ENCODE results near the gene FHDC1.

The FHDC1 gene

DNA sequence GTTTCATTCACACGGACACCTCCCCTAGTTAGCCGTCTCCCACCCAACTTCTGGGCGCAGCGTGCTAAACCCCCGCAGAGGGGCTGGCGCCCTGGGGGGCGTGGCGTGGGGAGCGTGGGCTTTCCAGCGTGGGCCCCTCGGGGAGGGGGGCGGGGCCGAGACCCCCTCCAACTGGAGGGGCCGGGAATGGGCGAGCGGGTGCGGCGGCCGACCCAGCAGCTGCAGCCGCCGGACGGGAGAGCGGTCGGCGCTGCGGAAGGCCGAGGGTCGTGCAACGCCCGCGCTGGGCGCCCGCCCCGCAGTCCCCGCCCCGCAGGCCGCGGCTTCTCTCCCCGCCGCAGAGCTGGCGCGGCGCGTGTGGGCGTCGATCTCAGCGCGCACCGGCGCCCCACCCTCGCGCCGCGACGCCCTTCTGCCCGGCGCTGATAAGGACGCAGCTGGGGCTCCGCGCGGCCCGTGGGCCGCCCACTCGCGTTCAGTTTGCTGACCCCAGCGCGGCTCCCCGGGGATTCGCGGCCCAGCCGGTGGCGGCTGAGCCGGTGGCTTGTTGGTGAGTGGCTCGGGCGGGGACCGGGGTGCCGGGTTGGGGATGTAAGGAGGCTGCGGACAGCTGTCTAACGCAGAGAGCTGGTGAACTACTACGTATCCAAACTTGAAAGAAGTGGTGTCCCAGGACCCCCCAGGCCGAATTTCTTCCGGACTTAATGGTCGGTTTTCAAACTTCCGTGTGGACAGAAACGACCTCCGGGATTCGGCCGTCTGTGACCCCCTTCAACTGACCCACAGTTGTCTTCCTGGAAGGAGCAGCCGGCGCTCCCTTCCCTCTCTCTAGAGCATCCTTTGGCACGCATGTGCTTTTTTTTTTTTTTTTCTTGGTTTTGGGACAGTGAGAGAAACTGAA is 1.5 kb downstream of the FHDC1 start:
- Histone ChIP-seq H2AFZ (peak overlapping the region; percentile 75), H3K36me3 (ENCODE audit: control insufficient read depth, insufficient read depth, low read length) (no peaks in the 10 kb centered on the region), H3K27ac (peak overlapping the region; percentile 97), H3K4me2 (ENCODE audit: low read length) (peak overlapping the region; percentile 96), H3K27me3 (ENCODE audit: control insufficient read depth, insufficient read depth, low read length) (no peaks in the 10 kb centered on the region), H3K4me1 (peaks cover 4% of the 10 kb centered on the region), H3K4me3 (ENCODE audit: low read depth, low read length) (peak overlapping the region; percentile 85), H3K9me3 (ENCODE audit: control insufficient read depth, low read length) (no peaks in the 10 kb centered on the region), H3K79me2 (peaks cover 9% of the 10 kb centered on the region), H3K9ac (peak overlapping the region; percentile 28)
- TF ChIP-seq, protein P1, sequence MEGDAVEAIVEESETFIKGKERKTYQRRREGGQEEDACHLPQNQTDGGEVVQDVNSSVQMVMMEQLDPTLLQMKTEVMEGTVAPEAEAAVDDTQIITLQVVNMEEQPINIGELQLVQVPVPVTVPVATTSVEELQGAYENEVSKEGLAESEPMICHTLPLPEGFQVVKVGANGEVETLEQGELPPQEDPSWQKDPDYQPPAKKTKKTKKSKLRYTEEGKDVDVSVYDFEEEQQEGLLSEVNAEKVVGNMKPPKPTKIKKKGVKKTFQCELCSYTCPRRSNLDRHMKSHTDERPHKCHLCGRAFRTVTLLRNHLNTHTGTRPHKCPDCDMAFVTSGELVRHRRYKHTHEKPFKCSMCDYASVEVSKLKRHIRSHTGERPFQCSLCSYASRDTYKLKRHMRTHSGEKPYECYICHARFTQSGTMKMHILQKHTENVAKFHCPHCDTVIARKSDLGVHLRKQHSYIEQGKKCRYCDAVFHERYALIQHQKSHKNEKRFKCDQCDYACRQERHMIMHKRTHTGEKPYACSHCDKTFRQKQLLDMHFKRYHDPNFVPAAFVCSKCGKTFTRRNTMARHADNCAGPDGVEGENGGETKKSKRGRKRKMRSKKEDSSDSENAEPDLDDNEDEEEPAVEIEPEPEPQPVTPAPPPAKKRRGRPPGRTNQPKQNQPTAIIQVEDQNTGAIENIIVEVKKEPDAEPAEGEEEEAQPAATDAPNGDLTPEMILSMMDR (IDR thresholded peaks at IDR 0.05) = no peak

DNA sequence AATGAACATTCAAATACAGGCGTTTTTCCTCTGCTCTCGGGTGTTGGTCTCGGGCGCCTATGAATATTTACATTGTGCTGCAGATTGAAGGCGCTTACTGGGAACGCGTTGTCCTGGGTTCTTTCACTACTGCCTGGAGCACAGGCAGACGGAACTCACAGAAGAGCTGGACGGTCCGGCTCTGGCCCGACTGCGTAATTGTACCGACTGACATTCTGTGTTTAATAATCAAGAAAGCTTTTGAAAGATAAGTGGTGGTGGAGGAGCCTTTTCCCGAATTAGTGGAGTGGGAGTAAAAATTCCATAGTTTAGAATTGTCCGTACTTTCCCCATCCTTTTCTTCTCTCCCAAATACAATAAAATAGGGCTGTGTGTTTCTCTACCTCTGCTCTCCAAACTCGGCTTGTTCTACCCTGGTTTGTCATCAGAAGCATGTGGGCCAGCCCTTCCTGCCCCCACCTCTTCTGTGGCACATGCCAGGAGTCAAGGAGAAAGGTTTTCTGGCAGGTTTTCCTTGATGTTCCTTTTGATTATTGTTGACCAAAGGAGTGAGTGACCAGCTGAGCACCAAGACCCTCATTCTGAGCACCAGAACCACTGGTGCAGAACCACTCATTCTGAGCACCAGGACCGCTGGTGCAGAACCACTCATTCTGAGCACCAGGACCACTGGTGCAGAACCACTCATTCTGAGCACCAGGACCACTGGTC is 2.3 kb downstream of the FHDC1 start:
- peak overlapping the region; percentile 85 for H3K4me3 ChIP-seq (ENCODE audit: low read depth, low read length)
- no peak overlapping the region for H2AFZ ChIP-seq
- peak overlapping the region; percentile 96 for H3K4me2 ChIP-seq (ENCODE audit: low read length)
- no peaks in the 10 kb centered on the region for H3K9me3 ChIP-seq (ENCODE audit: control insufficient read depth, low read length)
- H3K27ac ChIP-seq = peak overlapping the region; percentile 97
- H3K27me3 ChIP-seq (ENCODE audit: control insufficient read depth, insufficient read depth, low read length) = no peaks in the 10 kb centered on the region
- H3K9ac ChIP-seq = no peak overlapping the region
- TF ChIP-seq, protein P1 (IDR thresholded peaks at IDR 0.05) = no peak
- H3K79me2 ChIP-seq = peaks cover 9% of the 10 kb centered on the region
- H3K36me3 ChIP-seq (ENCODE audit: control insufficient read depth, insufficient read depth, low read length) = no peaks in the 10 kb centered on the region
- peaks cover 5% of the 10 kb centered on the region for H3K4me1 ChIP-seq

DNA sequence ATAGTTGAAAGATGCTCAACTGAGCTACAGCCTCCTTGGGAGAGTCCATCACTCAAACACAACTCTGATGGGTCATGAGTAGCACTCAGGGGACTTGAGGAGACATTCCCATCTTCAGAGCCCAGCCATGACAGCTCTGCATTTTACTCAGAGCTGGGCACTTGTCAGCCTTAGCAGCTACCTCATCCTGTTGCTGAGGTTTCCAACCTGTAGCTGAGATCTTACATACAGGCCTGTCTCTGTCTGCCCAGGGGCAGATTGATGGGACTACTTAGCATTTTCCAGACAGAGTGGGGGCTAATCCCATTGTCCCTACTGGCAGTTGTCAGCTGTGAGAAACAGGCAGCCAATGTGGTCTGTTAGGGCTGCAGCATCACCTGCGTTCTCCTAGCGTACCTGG is 3.5 kb downstream of the FHDC1 start:
- Histone ChIP-seq H3K79me2 (peaks cover 9% of the 10 kb centered on the region), H3K4me1 (peaks cover 15% of the 10 kb centered on the region), H3K4me2 (ENCODE audit: low read length) (no peak overlapping the region), H3K27ac (no peak overlapping the region), H3K9me3 (ENCODE audit: control insufficient read depth, low read length) (no peaks in the 10 kb centered on the region), H3K9ac (no peak overlapping the region), H3K27me3 (ENCODE audit: control insufficient read depth, insufficient read depth, low read length) (no peaks in the 10 kb centered on the region), H3K4me3 (ENCODE audit: low read depth, low read length) (no peak overlapping the region), H2AFZ (no peak overlapping the region), H3K36me3 (ENCODE audit: control insufficient read depth, insufficient read depth, low read length) (no peaks in the 10 kb centered on the region)
- TF ChIP-seq, protein P1 (IDR thresholded peaks at IDR 0.05) = no peak

DNA sequence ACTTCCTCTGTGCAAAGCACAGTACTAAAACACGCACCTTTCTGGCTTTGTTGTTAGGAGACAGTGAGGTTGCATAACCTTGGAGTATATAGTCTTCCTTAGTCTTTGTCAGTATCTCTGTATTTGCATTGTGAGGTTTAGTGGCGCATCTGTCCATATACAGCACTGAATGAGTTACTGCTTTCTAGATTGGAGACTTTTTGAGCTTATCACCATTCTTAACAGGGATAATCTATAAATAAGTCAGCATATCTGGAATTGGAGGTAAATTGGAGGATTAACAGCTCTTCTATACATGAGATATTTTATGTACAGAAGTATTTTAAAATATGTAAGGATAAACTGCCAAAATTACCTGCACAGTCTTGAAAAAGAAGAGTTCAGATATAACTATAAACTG is 4.3 kb downstream of the FHDC1 start:
- H3K9ac ChIP-seq = no peak overlapping the region
- no peaks in the 10 kb centered on the region for H3K9me3 ChIP-seq (ENCODE audit: control insufficient read depth, low read length)
- H3K27ac ChIP-seq = no peak overlapping the region
- peaks cover 10% of the 10 kb centered on the region for H3K79me2 ChIP-seq
- no peak overlapping the region for H3K4me3 ChIP-seq (ENCODE audit: low read depth, low read length)
- H3K27me3 ChIP-seq (ENCODE audit: control insufficient read depth, insufficient read depth, low read length) = no peaks in the 10 kb centered on the region
- H3K4me2 ChIP-seq (ENCODE audit: low read length) = no peak overlapping the region
- no peaks in the 10 kb centered on the region for H3K36me3 ChIP-seq (ENCODE audit: control insufficient read depth, insufficient read depth, low read length)
- no peak overlapping the region for H2AFZ ChIP-seq
- H3K4me1 ChIP-seq = peaks cover 18% of the 10 kb centered on the region
- TF ChIP-seq, protein P1 (IDR thresholded peaks at IDR 0.05) = no peak

Measured in parathyroid adenoma (tissue), 2 donors.